HT-29 (cell line): ENCODE data around the gene CRYAB. TPM values are rescaled to one million over a fixed set of nuclear protein-coding genes. Genes with fewer than 3 reads are reported as not detected.
"Not testable (repeated sequence)": the region's sequence is repeated elsewhere in the genome, so short reads cannot be mapped to it uniquely, and the experiment has no call there.

Source experiments
- DNase-seq: peaks from one replicate; pipeline ENCODE4 v3.0.0-alpha.2; 2015; ENCODE audit warnings: low spot score
- small RNA-seq: library from RNA; depleted of rRNA; stranded (forward); fragments of <200 nt; gene quantifications from one replicate; pipeline ENCODE3, GENCODE V24; 2014
- total RNA-seq: library from RNA; depleted of rRNA; stranded (reverse); fragments of >200 nt; shearing (Covaris generic); gene quantifications from 2 replicates; pipeline ENCODE4 v1.2.3, GENCODE V29; 2014; rRNA removed

CRYAB gene
- total RNA-seq, 1 experiment from 2014 or later, result not detected

DNA sequence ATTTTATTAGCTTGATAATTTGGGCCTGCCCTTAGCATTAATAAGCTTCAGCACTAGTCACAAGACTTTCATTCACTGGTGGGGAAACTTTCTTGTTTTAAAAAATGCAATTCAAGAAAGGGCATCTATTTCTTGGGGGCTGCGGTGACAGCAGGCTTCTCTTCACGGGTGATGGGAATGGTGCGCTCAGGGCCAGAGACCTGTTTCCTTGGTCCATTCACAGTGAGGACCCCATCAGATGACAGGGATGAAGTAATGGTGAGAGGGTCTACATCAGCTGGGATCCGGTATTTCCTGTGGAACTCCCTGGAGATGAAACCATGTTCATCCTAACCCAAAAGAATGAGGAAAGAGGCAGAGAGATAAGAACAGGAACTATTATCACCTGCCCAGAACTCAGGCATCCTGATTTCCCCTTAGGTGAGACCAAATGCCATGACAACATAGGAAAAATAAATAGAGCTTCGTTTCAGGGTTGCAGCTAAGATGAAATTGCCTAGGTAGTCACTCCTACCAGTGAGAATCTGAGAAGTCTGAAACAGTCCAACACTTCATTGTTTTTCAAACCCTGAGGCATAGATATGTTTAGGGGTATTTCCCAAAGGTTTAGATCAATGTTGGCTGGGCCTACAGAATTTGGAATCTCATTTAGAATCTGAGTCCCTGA is 2.8 kb downstream of the CRYAB start:
- DNase-seq, result no peak

DNA sequence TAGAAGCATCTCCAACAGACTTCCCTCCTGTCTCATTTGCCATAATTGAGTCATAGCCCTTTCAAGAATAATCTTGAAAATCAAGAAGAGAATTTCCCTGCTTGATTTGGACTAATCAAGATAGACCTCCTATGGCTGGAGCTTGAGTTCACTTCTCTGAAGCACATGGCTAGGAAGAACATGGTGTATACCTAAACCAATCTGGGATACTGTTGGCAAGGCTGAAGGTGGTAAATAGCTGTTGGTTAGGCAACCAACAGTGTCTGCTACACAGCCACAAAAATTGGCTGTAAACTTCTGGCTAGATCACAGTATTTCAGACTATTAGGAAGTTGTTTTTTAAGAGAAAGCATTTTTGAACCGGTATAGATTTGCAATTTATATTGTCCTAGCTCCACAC is 4.9 kb downstream of the CRYAB start:
- DNase-seq, result no peak

DNA sequence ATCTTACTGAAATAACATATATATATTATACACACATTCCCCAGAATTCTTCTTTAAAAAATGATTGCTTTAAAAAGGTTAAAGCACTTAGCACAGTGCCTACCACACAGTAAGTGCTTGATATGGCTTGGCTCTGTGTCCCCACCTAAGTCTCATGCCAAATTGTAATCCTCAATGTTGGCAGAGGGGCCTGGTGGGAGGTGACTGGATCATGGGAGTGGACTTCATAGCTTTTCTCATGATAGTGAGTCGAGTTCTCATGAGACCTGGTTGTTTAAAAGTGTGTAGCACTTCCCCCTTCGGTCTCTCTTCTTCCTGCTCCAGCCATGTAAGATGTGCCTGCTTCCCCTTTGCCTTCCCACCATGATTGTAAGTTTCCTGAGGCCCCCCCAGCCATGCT is 6.2 kb downstream of the CRYAB start:
- no peak for DNase-seq

DNA sequence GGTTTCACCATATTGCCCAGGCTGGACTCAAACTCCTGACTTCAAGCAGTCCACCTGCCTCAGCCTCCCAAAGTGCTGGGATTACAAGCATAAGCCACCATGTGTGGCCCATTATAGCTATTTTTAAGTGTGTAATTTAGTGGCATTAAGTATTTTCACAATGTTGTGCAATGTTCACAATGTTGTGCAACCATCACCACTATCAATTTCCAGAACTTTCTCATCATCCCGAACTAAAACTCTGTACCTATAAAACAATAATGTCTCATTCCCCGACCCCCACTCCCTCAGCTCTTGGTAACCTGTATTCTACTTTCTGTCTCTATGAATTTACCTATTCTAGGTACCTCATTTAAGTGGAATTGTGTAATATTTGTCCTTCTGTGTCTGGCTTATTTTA is 24.7 kb downstream of the CRYAB start:
- DNase-seq, result no peak

DNA sequence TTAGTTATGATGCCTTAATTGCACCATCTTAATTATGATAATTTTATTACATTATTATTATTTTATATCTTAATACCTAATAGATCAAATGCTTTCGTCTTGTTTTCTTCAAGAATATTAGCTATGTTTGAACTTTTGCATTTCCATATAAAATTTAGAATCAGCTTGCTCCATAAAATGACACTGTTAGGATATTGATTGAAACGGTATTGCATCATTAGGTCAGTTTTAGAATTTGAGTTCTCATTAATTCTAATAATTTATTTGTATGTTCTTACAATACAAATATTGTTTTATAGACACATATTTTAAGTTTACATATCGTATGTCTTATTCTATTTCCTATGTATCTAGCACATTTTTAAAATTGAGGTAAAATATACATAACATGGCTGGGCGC is 25.5 kb downstream of the CRYAB start:
- no peak for DNase-seq

DNA sequence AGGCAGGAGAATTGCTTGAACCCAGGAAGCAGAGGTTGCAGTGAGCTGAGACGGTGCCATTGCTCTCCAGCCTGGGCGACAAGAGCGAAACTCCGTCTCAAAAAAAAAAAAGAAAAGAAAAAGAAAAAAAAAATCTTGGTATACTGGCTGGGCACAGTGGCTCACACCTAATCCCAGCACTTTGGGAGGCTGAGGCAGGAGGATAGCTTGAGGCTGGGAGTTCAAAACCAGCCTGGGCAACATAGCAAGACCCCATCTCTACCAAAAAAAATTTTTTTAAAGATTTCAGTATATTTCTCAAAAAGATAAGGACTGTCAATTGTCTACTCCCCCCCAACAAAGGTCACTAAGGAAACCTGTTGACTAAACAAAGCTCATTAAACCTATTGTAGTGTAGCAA is 26.5 kb downstream of the CRYAB start:
- DNase-seq, result not testable (repeated sequence)

DNA sequence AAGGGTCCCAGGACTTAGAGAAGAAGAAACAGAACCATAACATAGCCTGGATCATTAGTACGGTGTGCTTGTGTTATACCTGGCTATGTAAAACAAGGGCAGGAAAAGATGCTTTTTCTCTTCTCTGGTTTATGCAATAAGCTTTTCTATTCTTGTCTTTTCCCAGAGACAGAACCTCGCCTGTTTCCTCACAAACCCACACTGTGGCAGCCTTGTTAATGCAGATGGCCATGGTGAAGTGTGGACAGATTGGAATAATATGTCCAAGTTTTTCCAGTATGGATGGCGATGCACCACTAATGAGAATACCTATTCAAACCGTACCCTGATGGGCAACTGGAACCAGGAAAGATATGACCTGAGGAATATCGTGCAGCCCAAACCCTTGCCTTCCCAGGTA is 29.4 kb downstream of the CRYAB start:
- no peak for DNase-seq

DNA sequence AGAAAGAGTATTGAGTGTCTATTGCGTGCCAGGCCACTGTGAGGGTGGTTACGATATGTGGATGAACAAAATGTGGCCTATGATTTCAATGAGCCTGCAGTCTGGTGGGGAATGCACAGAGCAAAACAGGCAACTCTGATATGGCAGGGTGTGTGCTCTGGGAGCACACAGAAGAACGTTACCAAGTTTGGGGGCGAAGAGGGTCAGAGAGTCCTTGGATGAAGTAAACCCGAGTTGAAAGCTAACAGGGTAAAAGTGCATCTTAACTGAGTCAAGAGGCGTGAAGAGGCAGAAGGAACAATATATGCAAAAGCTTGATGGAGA is 32.0 kb downstream of the CRYAB start:
- no peak for DNase-seq

DNA sequence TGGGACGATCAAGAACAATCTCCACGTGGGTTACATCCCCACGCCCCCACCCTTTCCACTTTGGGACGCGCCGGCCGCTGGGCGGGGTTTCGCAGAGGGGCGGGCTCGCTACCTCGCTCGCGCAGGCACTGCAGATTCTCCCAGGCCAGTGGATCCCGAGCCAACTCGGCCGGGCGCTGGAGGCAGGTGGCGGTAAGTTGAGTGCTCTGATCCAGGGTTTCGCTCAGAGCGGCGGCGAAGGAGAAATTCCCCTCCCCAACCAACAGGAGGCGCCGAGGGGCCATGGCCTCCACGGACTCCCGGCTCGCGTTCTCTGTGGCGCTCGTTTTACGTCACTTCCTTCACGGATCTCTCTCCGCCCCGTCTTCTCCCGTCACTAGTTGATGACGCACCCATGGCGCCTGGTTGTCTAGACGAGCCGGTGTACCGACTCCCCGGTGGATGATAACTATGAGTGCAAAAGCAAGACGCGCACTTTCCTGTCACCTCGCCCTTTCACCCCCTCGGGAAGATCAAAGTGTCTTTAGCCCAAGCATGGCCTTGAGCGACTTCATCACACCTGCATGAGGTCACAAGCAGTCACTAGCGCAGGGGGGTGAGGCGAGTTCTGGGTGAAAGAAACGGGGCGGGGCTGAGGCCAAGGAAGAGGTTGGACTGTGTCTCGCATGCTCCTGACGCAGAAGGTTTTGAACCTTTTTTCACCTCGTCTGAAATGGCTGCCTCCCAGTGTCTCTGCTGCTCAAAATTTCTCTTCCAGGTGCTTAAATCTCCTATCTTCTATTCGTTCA is 32.5 kb downstream of the CRYAB start, which contains the start of the genes CFAP68 and FDXACB1:
CFAP68 (plus strand) TSS at position 693 of the 788 bp plus-strand sequence; CDS start at position 713, 20 bp downstream.
FDXACB1 (minus strand) TSS at position 317 of the 788 bp plus-strand sequence; CDS start at position 284, 33 bp downstream.
- DNase-seq, result peak; percentile 100

DNA sequence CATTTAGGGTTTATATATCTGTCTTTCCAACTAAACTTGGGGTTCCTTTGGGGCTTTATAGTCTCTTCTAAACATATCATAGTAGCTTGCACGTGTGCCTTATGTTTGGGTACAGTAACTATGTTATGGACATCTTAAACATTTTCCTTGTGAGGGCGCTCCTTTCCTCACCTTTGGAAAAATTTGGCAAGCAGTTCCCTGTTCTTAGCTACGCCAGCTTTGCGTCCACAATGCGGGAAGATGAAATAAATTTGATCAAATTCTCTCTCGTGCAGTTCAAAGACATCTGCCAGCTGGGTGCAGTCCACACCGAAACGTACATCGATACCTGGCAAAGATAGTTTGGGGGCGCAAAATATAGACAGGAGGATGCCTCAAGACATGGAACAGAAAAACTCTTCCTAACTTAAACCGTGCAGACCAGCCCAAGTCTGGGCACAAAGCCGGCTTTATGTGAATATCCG is 33.2 kb downstream of the CRYAB start:
- no peak for DNase-seq

DNA sequence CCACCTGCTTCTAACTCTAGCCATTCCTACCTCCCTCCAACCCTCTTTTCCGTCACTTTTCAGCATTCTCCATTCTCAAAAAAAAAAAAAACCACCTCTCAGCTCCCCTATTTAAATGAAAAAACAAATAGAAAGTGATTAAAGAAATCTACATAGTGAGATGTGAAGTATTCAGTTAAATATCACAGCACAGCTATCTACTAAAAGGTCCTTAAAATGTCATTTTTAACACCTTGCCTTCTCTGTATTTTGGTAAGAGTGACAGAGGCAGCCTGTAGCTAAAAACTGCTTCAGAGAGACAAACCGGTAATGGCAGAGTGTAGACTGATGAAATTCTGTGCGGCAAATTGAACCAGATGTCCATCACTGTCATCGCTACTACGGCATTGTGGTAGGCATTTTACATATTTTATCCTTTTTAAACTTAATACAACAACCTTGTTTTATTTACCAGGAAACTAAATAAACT is 39.8 kb downstream of the CRYAB start:
- peak; percentile 26 for DNase-seq

DNA sequence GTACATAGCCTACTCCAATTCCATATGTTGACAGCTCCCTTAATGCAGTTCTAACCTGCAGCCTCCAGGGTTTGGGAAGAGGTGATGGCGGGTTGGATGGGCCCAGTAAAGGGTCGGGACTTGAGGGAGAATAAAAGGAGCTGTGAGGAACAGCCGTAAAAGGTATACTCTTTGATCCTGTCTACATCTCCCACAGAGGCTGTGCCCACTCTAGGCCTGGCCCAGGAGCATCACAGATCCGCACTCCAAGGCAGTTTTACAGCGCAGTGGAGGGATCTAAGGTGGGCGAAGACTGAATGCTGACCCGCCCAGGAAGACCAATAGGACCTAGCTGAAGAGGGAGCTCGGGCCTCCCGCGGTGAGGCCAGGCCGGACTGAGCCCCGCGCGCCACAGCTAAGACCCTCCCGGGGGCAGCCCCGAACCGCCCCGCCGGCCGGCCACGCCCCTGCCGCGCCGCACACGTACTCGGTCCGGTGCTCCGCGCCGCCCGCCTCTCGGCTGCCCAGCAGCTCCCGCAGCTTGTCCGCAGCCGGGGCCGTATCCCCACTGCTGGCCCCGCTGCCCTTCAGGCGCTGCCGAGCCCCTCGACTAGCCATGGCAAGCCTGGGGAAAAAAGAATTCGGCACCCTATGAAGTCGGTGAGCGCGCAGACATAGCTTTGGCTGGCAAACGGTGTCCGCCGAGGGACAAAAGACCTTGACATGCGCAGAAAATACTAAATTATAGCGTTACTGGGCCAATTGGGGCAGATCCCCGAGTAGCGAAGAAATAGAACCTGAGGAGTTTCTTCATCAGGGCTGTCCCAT is 40.5 kb downstream of the CRYAB start, which contains the start of gene ALG9:
ALG9 (minus strand) TSS at position 696 of the 807 bp plus-strand sequence; CDS start at position 597, 99 bp downstream.
- peak; percentile 81 for DNase-seq

DNA sequence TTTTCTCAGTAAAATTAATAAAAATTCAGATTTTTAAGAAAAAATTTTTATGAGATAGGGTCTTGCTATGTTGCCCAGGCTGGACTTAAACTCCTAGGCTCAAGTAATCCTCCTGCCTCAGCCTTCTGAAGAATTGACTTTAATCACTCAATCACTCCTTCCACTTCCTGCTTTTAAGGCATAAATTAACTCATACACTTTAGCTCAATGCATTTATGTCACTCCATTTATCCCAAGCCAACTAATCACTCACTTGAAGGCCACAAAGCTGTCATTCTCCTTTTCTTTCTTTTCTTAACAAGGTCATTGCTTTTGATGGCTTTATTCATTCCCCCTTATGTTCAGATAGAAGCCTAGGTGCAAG is 41.1 kb downstream of the CRYAB start:
- no peak for DNase-seq

DNA sequence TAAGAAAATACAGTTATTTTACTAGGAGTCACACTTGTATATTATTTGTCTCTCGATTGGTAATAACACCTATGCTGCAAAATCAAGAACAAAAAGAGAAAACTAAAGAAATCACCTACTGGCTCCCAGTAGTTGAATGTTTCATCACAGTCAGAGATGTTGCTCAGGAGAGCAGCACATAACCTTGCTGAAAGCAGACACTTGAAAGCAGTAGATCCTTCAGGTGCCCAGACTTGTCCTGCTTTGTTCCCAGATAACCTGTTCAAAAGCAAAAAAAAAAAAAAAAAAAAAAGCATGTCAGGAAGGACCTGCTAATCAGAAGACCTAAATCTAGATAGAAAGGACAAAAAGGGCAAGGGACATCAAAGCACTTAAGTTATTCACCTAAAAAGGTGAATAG is 41.5 kb downstream of the CRYAB start:
- no peak for DNase-seq

DNA sequence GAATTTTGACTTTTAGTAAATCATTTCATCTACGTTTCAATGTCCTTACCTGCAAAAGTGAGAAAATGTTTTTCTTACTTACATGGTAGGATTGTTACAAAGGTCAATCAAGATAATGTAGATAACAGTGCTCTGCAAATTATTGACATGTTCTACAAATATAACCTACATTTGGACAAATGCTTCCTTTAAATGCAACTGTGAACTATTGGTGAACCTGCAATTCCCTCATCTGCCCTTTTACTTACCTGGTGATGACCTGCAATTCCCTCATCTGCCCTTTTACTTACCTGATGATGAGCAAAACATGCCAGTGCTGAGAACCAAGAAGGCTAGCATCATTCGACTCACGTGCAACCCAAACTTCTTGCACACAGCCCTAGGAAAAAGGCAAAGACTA is 51.3 kb downstream of the CRYAB start:
- no peak for DNase-seq

Small RNA genes within 50 kb of the gene (small RNA-seq; reads per million reads assigned to genes)
- not detected for gene C11orf52
- not detected for gene GNG5P3
- not detected for gene RNA5SP351
- gene RPL37AP8, result 0.43 reads per million

Other genes with a start within 250 kb of the CRYAB start
- gene PPP2R1B, start 145.4 kb downstream of the CRYAB start, total RNA-seq, result 25.9 and 28.7 TPM in 2 replicates
- 16.5 and 23.9 TPM in 2 replicates for gene ALG9, start 40.2 kb downstream of the CRYAB start, total RNA-seq
- gene FDXACB1, start 32.6 kb downstream of the CRYAB start, total RNA-seq, result 1.8 and 3.1 TPM in 2 replicates
- 8.8 and 11.9 TPM in 2 replicates for gene CFAP68, start 32.2 kb downstream of the CRYAB start, total RNA-seq
- not detected in 2 replicates for gene HSPB2, start 964 bp upstream of the CRYAB start, total RNA-seq
- gene C11orf52, start 7.1 kb upstream of the CRYAB start, total RNA-seq, result 4.3 and 6.3 TPM in 2 replicates
- 2.0 and 2.6 TPM in 2 replicates for gene DIXDC1, start 25.6 kb upstream of the CRYAB start, total RNA-seq
- gene DLAT, start 113.6 kb upstream of the CRYAB start, total RNA-seq, result 37.2 and 42.4 TPM in 2 replicates
- gene PIH1D2, start 162.2 kb upstream of the CRYAB start, total RNA-seq, result 0.52 and 0.97 TPM in 2 replicates
- 11.0 and 13.4 TPM in 2 replicates for gene NKAPD1, start 162.5 kb upstream of the CRYAB start, total RNA-seq
- 212 and 216 TPM in 2 replicates for gene TIMM8B, start 175.0 kb upstream of the CRYAB start, total RNA-seq
- gene SDHD, start 175.1 kb upstream of the CRYAB start, total RNA-seq, result 144 and 195 TPM in 2 replicates